Loucy (cell line): ENCODE results near the gene KIF18B.

ENCODE experiments used
- H2AFZ ChIP-seq: fragments of 200-600 bp; sonication (generic); 2 replicates; pipeline ENCODE4 v1.6.0; 2016; ENCODE audit warnings: antibody characterized with exemption, mild to moderate bottlenecking, low read length, moderate library complexity
- H3F3A ChIP-seq: fragments of 200-600 bp; 2 replicates; pipeline ENCODE4 v1.6.0; 2016; ENCODE audit warnings: antibody characterized with exemption, low read depth, mild to moderate bottlenecking
- H3K27me3 ChIP-seq: fragments of 200-600 bp; sonication (generic); 2 replicates; pipeline ENCODE4 v1.6.1; 2014; ENCODE audit warnings: low read length, mild to moderate bottlenecking; ENCODE audit not compliant: insufficient read depth, poor library complexity, severe bottlenecking
- H3K36me3 ChIP-seq: fragments of 200-600 bp; sonication (generic); 2 replicates; pipeline ENCODE4 v1.6.1; 2016; ENCODE audit warnings: low read length; ENCODE audit not compliant: insufficient read depth
- H3K4me1 ChIP-seq: fragments of 200-600 bp; sonication (generic); 2 replicates; pipeline ENCODE4 v1.5.1; 2014; ENCODE audit warnings: low read length, mild to moderate bottlenecking; ENCODE audit not compliant: insufficient read depth, poor library complexity, severe bottlenecking
- H3K4me2 ChIP-seq: fragments of 200-600 bp; sonication (generic); 2 replicates; pipeline ENCODE4 v1.6.0; 2014; ENCODE audit warnings: antibody characterized with exemption, low read length, low read depth, mild to moderate bottlenecking; ENCODE audit not compliant: poor library complexity, severe bottlenecking
- H3K4me3 ChIP-seq: fragments of 200-600 bp; sonication (generic); 2 replicates; pipeline ENCODE4 v1.5.1; 2014; ENCODE audit warnings: low read length, mild to moderate bottlenecking, mixed read lengths; ENCODE audit not compliant: poor library complexity, severe bottlenecking
- H3K79me2 ChIP-seq: fragments of 200-600 bp; sonication (generic); 2 replicates; pipeline ENCODE4 v1.6.1; 2014; ENCODE audit warnings: low read length; ENCODE audit not compliant: insufficient read depth
- H3K9ac ChIP-seq: fragments of 200-600 bp; sonication (generic); 2 replicates; pipeline ENCODE4 v1.6.0; 2014; ENCODE audit warnings: mild to moderate bottlenecking, low read depth, low read length, moderate library complexity; ENCODE audit not compliant: poor library complexity, severe bottlenecking
- H3K9me2 ChIP-seq: fragments of 200-600 bp; sonication (generic); replicated peaks from 2 replicates; pipeline ENCODE4 v1.6.1; 2016; ENCODE audit warnings: low read depth, low read length, mixed read lengths
- H3K9me3 ChIP-seq: fragments of 200-600 bp; sonication (generic); 2 replicates; pipeline ENCODE4 v1.6.1; 2014; ENCODE audit warnings: mild to moderate bottlenecking, antibody characterized with exemption, low read length, low read depth; ENCODE audit not compliant: insufficient read depth
- H4K20me1 ChIP-seq: fragments of 200-600 bp; sonication (generic); 2 replicates; pipeline ENCODE4 v1.6.0; 2014; ENCODE audit warnings: antibody characterized with exemption, low read length, mild to moderate bottlenecking; ENCODE audit not compliant: insufficient read depth, poor library complexity, severe bottlenecking
- EZH2phosphoT487 ChIP-seq: fragments of 200-600 bp; IDR thresholded peaks from 2 replicates; pipeline ENCODE4 v1.6.1; 2018; ENCODE audit warnings: antibody characterized with exemption, mild to moderate bottlenecking, moderate library complexity, borderline replicate concordance
- TF ChIP-seq, protein P1 (sequence below): fragments of 200-600 bp; sonication (generic); conservative IDR thresholded peaks from 2 replicates; pipeline ENCODE4 v1.5.1; 2014; ENCODE audit warnings: mild to moderate bottlenecking, antibody characterized with exemption, low read length

Gene KIF18B

DNA sequence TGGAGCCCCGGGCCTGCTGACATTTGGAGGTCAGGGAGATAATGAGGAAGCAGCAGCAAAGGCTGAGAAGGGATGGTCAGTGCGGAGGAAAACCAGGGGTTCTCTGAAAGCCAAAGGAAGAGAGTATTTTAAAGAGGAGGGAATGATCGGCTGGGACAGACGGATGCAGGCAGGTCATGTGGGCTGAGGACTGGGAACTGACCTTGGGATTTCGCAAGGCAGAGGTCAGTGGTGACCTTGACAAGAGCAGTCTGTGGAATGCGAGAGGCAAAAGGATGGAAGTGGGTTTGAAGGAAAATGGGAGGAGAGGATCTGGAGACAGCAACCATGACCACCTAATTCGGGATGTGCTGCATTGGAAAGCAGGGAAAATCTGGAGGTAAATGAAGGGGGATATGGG is 58.6 kb downstream of the KIF18B start:
- TF ChIP-seq EZH2phosphoT487, result no peak
- TF ChIP-seq, protein P1, sequence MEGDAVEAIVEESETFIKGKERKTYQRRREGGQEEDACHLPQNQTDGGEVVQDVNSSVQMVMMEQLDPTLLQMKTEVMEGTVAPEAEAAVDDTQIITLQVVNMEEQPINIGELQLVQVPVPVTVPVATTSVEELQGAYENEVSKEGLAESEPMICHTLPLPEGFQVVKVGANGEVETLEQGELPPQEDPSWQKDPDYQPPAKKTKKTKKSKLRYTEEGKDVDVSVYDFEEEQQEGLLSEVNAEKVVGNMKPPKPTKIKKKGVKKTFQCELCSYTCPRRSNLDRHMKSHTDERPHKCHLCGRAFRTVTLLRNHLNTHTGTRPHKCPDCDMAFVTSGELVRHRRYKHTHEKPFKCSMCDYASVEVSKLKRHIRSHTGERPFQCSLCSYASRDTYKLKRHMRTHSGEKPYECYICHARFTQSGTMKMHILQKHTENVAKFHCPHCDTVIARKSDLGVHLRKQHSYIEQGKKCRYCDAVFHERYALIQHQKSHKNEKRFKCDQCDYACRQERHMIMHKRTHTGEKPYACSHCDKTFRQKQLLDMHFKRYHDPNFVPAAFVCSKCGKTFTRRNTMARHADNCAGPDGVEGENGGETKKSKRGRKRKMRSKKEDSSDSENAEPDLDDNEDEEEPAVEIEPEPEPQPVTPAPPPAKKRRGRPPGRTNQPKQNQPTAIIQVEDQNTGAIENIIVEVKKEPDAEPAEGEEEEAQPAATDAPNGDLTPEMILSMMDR, result no peak
- H3K36me3 ChIP-seq, result peaks cover 60% of the 10 kb centered on the region

DNA sequence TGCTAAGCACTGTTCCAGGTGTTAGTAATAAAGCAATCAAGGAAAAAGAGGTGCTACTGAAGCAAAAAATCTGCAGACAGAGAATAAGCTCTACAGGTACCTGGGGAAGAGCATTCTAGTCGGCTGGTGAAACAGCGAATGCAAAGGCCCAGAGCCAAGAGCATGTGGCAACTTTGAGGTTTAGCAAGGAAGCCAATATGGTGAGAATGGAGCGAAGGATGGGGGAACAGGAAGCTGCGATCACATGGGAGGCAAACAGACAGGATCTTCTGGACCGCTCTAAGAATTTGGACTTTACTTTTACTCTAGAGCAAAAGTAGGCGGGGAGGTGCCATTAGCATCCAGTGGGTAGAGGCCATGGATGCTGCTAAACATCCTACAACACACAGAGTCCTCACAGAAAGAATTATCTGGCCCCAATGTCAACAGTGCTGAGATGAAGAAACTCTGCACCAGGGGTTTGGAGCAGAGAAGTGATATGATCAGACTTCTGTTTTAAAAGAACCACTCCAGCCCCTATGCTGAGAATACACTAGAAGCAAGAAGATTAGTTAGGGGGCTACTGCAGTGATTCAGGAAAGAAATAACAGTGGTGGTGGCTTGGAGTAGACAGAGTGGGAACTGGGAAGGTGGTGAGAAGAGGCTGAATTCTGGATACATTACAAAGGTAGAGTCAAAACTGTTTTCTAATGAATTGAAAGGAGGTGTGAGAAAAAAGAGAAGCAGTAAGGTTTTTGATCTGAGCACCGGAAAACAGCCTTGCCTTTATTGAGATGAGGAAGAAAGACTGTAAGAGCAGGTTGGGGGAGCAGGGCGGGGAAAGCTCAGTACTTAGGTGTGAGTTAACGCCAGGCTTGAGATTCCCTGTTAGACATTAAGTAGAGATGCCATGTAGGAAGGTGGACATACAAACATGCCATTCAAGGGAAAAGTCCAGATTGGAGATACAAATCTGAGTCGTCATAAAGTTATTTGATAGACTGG is 59.3 kb downstream of the KIF18B start:
- Histone ChIP-seq H3K27me3 (no peaks in the 10 kb centered on the region), H3K36me3 (peaks cover 65% of the 10 kb centered on the region), H3K9me2 (no peaks in the 10 kb centered on the region), H2AFZ (no peak overlapping the region), H4K20me1 (peaks cover 30% of the 10 kb centered on the region), H3F3A (no peaks in the 10 kb centered on the region), H3K4me2 (peak overlapping the region; percentile 21), H3K79me2 (peaks cover 60% of the 10 kb centered on the region), H3K4me3 (no peak overlapping the region), H3K9ac (no peak overlapping the region), H3K4me1 (peaks cover 3% of the 10 kb centered on the region), H3K9me3 (no peaks in the 10 kb centered on the region)
- TF ChIP-seq EZH2phosphoT487, result no peak
- TF ChIP-seq, protein P1, result no peak

More for the DNA sequence above, 58.6 kb downstream of the KIF18B start:
- H3K4me2 ChIP-seq, result no peak overlapping the region
- H3K27me3 ChIP-seq, result no peaks in the 10 kb centered on the region
- peaks cover 3% of the 10 kb centered on the region for H3K4me1 ChIP-seq
- H2AFZ ChIP-seq, result no peak overlapping the region
- H3K9me2 ChIP-seq, result no peaks in the 10 kb centered on the region
- no peak overlapping the region for H3K9ac ChIP-seq
- no peak overlapping the region for H3K4me3 ChIP-seq
- H3F3A ChIP-seq, result no peaks in the 10 kb centered on the region
- peaks cover 30% of the 10 kb centered on the region for H4K20me1 ChIP-seq
- H3K9me3 ChIP-seq, result no peaks in the 10 kb centered on the region
- H3K79me2 ChIP-seq, result peaks cover 64% of the 10 kb centered on the region

DNA sequence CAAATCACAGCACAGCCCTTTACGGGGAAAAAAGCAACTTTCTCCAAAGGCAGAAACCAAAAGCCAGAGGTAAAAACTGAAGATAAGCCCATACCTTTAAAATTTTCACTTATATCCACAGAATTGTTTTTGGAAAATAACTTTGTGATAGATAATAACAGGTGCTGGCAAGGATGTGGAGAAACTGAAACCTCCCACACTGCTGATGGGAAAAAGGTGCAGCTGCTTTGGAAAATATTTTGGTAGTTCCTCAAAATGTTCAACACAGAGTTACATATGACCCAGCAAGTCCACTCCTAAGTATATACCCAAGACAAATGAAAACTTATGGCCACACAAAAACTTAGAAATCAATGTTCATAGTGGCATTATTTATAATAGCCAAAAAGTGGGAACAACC is 60.6 kb downstream of the KIF18B start:
- peaks cover 66% of the 10 kb centered on the region for H3K36me3 ChIP-seq
- no peaks in the 10 kb centered on the region for H3F3A ChIP-seq
- no peak overlapping the region for H3K9ac ChIP-seq
- no peak overlapping the region for H3K4me3 ChIP-seq
- no peak overlapping the region for H2AFZ ChIP-seq
- no peak overlapping the region for H3K4me2 ChIP-seq
- no peaks in the 10 kb centered on the region for H3K27me3 ChIP-seq
- peaks cover 3% of the 10 kb centered on the region for H3K4me1 ChIP-seq
- H3K9me3 ChIP-seq, result no peaks in the 10 kb centered on the region
- H3K79me2 ChIP-seq, result peaks cover 51% of the 10 kb centered on the region
- H4K20me1 ChIP-seq, result peaks cover 30% of the 10 kb centered on the region
- TF ChIP-seq EZH2phosphoT487, result no peak
- TF ChIP-seq, protein P1, result no peak
- H3K9me2 ChIP-seq, result no peaks in the 10 kb centered on the region
